Posterior vena cava (tissue), 2 donors: Measurements from ENCODE around the gene GUCY1A1. TPM values are rescaled to one million over a fixed set of nuclear protein-coding genes. Genes with fewer than 3 reads are reported as not detected.

Experiments used
- DNase-seq: peaks from one replicate; pipeline ENCODE4 v3.0.0-alpha.2; 2020; ENCODE audit warnings: low spot score
- intact Hi-C, 2 donors: fragments of 100-400 bp; cut with DNase I; formaldehyde crosslinking; loops; one replicate each; pipeline versions ENCODE4 v1.14.1 to v1.14.2; 2022 to 2023
- total RNA-seq, 2 donors: library from RNA; stranded (reverse); fragmentation: NEBNext Ultra II Directional; extraction: Animal tissue kit (Norgen Biotek cat#: 25700); gene quantifications; one replicate each; pipeline ENCODE4 v1.2.1, GENCODE V29; 2021
- donor health status: DM: yes; HTN: yes; CAD: no.
- donor health status: DM: yes; HTN: yes; CAD: no.

The GUCY1A1 gene
- total RNA-seq, 2 donors from 2014 or later: 88.1 to 108 TPM

- intact Hi-C loops: no loop called here
- no peak for DNase-seq
Measured at GRCh38 chr4:155657985-155658680, 8.5 kb upstream of the GUCY1A1 start.

- intact Hi-C loops: no loop called here
- DNase-seq: no peak
Measured at GRCh38 chr4:155658681-155659064, 8.0 kb upstream of the GUCY1A1 start.

GRCh38 chr4:155659176-155659575 is 7.5 kb upstream of the GUCY1A1 start:
- DNase-seq: no peak
- intact Hi-C loops: no loop called here

GRCh38 chr4:155660436-155660835 is 6.2 kb upstream of the GUCY1A1 start:
- intact Hi-C loops: no loop called here
- DNase-seq: no peak

- DNase-seq: no peak
- intact Hi-C loops: no loop called here
Measured at GRCh38 chr4:155665054-155665453, 1.6 kb upstream of the GUCY1A1 start.

- intact Hi-C loops: no loop called here
- peak; percentile 83 for DNase-seq
Measured at GRCh38 chr4:155667222-155667567, 547 bp downstream of the GUCY1A1 start.

GRCh38 chr4:155667568-155668511 is 1.2 kb downstream of the GUCY1A1 start:
- intact Hi-C loops: no loop called here

GRCh38 chr4:155668707-155669220 is 2.1 kb downstream of the GUCY1A1 start:
- no peak for DNase-seq
- intact Hi-C loops: no loop called here

More at GRCh38 chr4:155667568-155668511, 1.2 kb downstream of the GUCY1A1 start:
- peak; percentile 85 for DNase-seq

- no peak for DNase-seq
- intact Hi-C loops: loop anchor here in 1 of 2 donors (10.0 kb wide), 2 partner anchors 112 to 168 kb away; no protein-coding TSS in a partner anchor
Measured at GRCh38 chr4:155672342-155672741, 5.7 kb downstream of the GUCY1A1 start.

GRCh38 chr4:155673453-155673979 is 6.9 kb downstream of the GUCY1A1 start:
- DNase-seq: no peak
- intact Hi-C loops: loop anchor here in 1 of 2 donors (10.0 kb wide), 2 partner anchors 111 to 169 kb away; no protein-coding TSS in a partner anchor

- DNase-seq: no peak
- intact Hi-C loops: loop anchor here in 1 of 2 donors (10.0 kb wide), 2 partner anchors 110 to 170 kb away; no protein-coding TSS in a partner anchor
Measured at GRCh38 chr4:155674669-155675071, 8.0 kb downstream of the GUCY1A1 start.

GRCh38 chr4:155675709-155676429 is 9.2 kb downstream of the GUCY1A1 start:
- no peak for DNase-seq
- intact Hi-C loops: loop anchor here in 1 of 2 donors (10.0 kb wide), 2 partner anchors 109 to 171 kb away; no protein-coding TSS in a partner anchor

GRCh38 chr4:155676430-155676825 is 9.8 kb downstream of the GUCY1A1 start:
- no peak for DNase-seq
- intact Hi-C loops: loop anchor here in 1 of 2 donors (10.0 kb wide), 2 partner anchors 108 to 172 kb away; no protein-coding TSS in a partner anchor

- intact Hi-C loops: loop anchor here in 1 of 2 donors (10.0 kb wide), 2 partner anchors 107 to 173 kb away; no protein-coding TSS in a partner anchor
- DNase-seq: no peak
Measured at GRCh38 chr4:155678011-155678410, 11.4 kb downstream of the GUCY1A1 start.

GRCh38 chr4:155679343-155679742 is 12.7 kb downstream of the GUCY1A1 start:
- intact Hi-C loops: loop anchor here in 1 of 2 donors (10.0 kb wide), 2 partner anchors 105 to 175 kb away; no protein-coding TSS in a partner anchor
- DNase-seq: peak; percentile 82

GRCh38 chr4:155681886-155682285 is 15.2 kb downstream of the GUCY1A1 start:
- intact Hi-C loops: no loop called here

GRCh38 chr4:155684423-155684822 is 17.8 kb downstream of the GUCY1A1 start:
- intact Hi-C loops: no loop called here
- no peak for DNase-seq

More at GRCh38 chr4:155681886-155682285, 15.2 kb downstream of the GUCY1A1 start:
- no peak for DNase-seq

- no peak for DNase-seq
Measured at GRCh38 chr4:155684892-155685541, 18.4 kb downstream of the GUCY1A1 start.

More at GRCh38 chr4:155684892-155685541, 18.4 kb downstream of the GUCY1A1 start:
- intact Hi-C loops: no loop called here
